Progenitor cell of endocrine pancreas (in vitro differentiated cells): ENCODE measurements around the gene POLR1E. TPM values are rescaled to one million over a fixed set of nuclear protein-coding genes. Genes with fewer than 3 reads are reported as not detected.
A peak's percentile ranks its signal among the peaks of the same experiment; 100 is the strongest.

Source experiments
- DNase-seq: peaks from one replicate; pipeline ENCODE4 v3.0.0; 2021; ENCODE audit warnings: low spot score; ENCODE audit not compliant: unreplicated experiment
- H3K27ac Mint-ChIP-seq: 2 replicates; pipeline ENCODE4 v1.8.0; 2021; ENCODE audit warnings: mild to moderate bottlenecking, moderate library complexity, mixed read lengths
- H3K27me3 Mint-ChIP-seq: 2 replicates; pipeline ENCODE4 v1.8.0; 2021; ENCODE audit warnings: mixed read lengths
- H3K36me3 Mint-ChIP-seq: 2 replicates; pipeline ENCODE4 v1.8.0; 2022; ENCODE audit warnings: mixed read lengths; ENCODE audit not compliant: insufficient read depth
- H3K4me1 Mint-ChIP-seq: 2 replicates; pipeline ENCODE4 v1.8.0; 2021; ENCODE audit warnings: low read depth, mixed read lengths
- H3K4me3 Mint-ChIP-seq: 2 replicates; pipeline ENCODE4 v1.8.0; 2021; ENCODE audit warnings: low read depth, mild to moderate bottlenecking, moderate library complexity, mixed read lengths
- H3K9me3 Mint-ChIP-seq: 2 replicates; pipeline ENCODE4 v1.8.0; 2021; ENCODE audit warnings: low read depth, mixed read lengths
- total RNA-seq: library from RNA; stranded (reverse); gene quantifications from 2 replicates; pipeline ENCODE4 v1.2.1, GENCODE V29; 2021
- TF ChIP-seq, protein P1 (sequence below): fragments of 200-600 bp; sonication (generic); IDR thresholded peaks from one replicate; pipeline ENCODE4 v1.5.0; 2021; ENCODE audit warnings: antibody characterized with exemption, mild to moderate bottlenecking; ENCODE audit not compliant: unreplicated experiment

The POLR1E gene
- total RNA-seq, 1 donor from 2014 or later = 22.4 TPM

- DNase-seq = no peak
- Mint-ChIP-seq H3K4me3 (no peak overlapping the region), H3K4me1 (peaks cover 6% of the 10 kb centered on the region), H3K27ac (no peak overlapping the region), H3K36me3 (peaks cover 14% of the 10 kb centered on the region), H3K9me3 (no peaks in the 10 kb centered on the region), H3K27me3 (no peaks in the 10 kb centered on the region)
- TF ChIP-seq, protein P1, sequence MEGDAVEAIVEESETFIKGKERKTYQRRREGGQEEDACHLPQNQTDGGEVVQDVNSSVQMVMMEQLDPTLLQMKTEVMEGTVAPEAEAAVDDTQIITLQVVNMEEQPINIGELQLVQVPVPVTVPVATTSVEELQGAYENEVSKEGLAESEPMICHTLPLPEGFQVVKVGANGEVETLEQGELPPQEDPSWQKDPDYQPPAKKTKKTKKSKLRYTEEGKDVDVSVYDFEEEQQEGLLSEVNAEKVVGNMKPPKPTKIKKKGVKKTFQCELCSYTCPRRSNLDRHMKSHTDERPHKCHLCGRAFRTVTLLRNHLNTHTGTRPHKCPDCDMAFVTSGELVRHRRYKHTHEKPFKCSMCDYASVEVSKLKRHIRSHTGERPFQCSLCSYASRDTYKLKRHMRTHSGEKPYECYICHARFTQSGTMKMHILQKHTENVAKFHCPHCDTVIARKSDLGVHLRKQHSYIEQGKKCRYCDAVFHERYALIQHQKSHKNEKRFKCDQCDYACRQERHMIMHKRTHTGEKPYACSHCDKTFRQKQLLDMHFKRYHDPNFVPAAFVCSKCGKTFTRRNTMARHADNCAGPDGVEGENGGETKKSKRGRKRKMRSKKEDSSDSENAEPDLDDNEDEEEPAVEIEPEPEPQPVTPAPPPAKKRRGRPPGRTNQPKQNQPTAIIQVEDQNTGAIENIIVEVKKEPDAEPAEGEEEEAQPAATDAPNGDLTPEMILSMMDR = no peak
Observed at GRCh38 chr9:37453827-37454226, 31.9 kb upstream of the POLR1E start.

- no peaks in the 10 kb centered on the region for H3K9me3 Mint-ChIP-seq
- no peaks in the 10 kb centered on the region for H3K27me3 Mint-ChIP-seq
- no peak overlapping the region for H3K4me3 Mint-ChIP-seq
- DNase-seq = no peak
- H3K27ac Mint-ChIP-seq = no peak overlapping the region
- peaks cover 6% of the 10 kb centered on the region for H3K4me1 Mint-ChIP-seq
- H3K36me3 Mint-ChIP-seq = peaks cover 14% of the 10 kb centered on the region
- TF ChIP-seq, protein P1 = no peak
Observed at GRCh38 chr9:37454238-37454637, 31.5 kb upstream of the POLR1E start.

DNA sequence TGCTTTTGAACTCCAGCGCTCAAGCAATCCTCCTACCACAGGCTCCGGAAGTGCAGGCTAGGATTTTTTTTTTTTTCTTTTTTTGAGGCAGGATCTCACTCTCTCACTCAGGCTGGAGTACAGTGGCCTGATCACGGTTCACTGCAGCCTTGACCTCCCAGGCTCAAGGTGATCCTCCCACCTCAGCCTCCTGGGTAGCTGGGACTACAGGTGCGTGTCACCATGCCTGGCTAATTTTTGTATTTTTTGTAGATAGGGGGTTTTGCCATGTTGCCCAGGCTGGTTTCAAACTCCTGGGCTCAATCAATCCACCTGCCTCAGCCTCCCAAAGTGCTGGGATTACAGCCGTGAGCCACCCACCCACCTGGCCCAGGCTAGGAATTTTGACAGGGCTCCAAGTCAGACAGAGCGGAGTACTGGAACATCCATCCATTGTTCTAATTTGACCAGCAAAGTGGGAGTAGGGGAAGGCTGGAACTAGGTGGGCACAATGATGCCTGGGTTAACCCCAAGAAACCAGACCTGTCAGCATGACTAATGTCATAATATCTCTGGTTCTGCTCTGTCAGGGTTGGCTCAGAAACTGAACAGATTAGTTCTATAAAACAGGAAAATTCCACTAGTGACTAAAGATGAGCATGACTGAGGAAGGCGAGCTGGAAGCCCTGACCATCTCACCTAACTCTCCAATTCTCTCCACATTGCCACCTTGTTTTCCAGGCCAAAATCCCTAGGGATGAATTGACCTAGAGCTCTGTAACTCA, 29.7 kb upstream of the POLR1E start:
- no peaks in the 10 kb centered on the region for H3K9me3 Mint-ChIP-seq
- peaks cover 10% of the 10 kb centered on the region for H3K36me3 Mint-ChIP-seq
- no peaks in the 10 kb centered on the region for H3K27me3 Mint-ChIP-seq
- H3K4me3 Mint-ChIP-seq = no peak overlapping the region
- TF ChIP-seq, protein P1 = no peak
- H3K27ac Mint-ChIP-seq = no peak overlapping the region
- DNase-seq = no peak
- peaks cover 10% of the 10 kb centered on the region for H3K4me1 Mint-ChIP-seq

DNA sequence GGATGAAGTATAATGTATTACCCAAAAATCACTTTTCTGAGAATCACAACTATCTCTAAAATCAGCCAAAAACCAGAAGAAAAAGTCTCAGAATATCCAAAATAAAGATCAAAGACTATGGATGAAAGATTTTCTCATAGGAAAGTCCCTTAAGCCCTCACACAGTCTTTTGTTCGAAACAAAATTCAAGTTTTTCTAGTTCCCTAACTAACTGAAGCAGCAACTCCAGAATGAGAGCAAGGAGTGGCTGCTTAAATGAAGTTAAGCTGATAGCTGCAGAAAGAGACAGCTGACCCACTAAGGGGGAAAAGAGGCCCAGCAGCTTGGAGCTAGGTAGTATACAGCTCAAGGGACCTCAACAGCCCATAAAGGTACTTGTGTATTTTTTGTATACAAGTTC, 28.9 kb upstream of the POLR1E start:
- no peaks in the 10 kb centered on the region for H3K27me3 Mint-ChIP-seq
- H3K4me3 Mint-ChIP-seq = no peak overlapping the region
- H3K27ac Mint-ChIP-seq = peak overlapping the region; percentile 59
- H3K4me1 Mint-ChIP-seq = peaks cover 12% of the 10 kb centered on the region
- TF ChIP-seq, protein P1 = no peak
- peaks cover 10% of the 10 kb centered on the region for H3K36me3 Mint-ChIP-seq
- no peaks in the 10 kb centered on the region for H3K9me3 Mint-ChIP-seq
- no peak for DNase-seq

GRCh38 chr9:37464006-37464405, 21.7 kb upstream of the POLR1E start:
- TF ChIP-seq, protein P1 = no peak
- Mint-ChIP-seq H3K36me3 (peaks cover 6% of the 10 kb centered on the region), H3K4me1 (peaks cover 29% of the 10 kb centered on the region), H3K27me3 (no peaks in the 10 kb centered on the region), H3K27ac (peak overlapping the region; percentile 100), H3K9me3 (no peaks in the 10 kb centered on the region), H3K4me3 (peak overlapping the region; percentile 98)
- DNase-seq = no peak
